SU-DHL-6 (cell line): ENCODE measurements around the gene FNDC11.

Experiments used
- H2AFZ ChIP-seq: fragments of 200-600 bp; sonication (generic); 2 replicates; pipeline ENCODE4 v1.6.1; 2014; ENCODE audit warnings: low read depth, mild to moderate bottlenecking, moderate library complexity, mixed read lengths, antibody characterized with exemption, low read length; ENCODE audit not compliant: severe bottlenecking
- H3F3A ChIP-seq: fragments of 200-600 bp; shearing (Covaris generic); 2 replicates; pipeline ENCODE4 v1.6.0; 2016; ENCODE audit warnings: antibody characterized with exemption, mild to moderate bottlenecking; ENCODE audit not compliant: insufficient read depth
- H3K27ac ChIP-seq: fragments of 200-600 bp; sonication (generic); 2 replicates; pipeline ENCODE4 v1.5.1; 2016; ENCODE audit warnings: low read depth, mild to moderate bottlenecking, low read length, moderate library complexity, mixed read lengths
- H3K27me3 ChIP-seq: fragments of 200-600 bp; sonication (generic), shearing (Covaris generic); 2 replicates; pipeline ENCODE4 v1.6.0; 2014; ENCODE audit warnings: mild to moderate bottlenecking, low read length
- H3K36me3 ChIP-seq: fragments of 200-600 bp; sonication (generic); 2 replicates; pipeline ENCODE4 v1.6.1; 2014; ENCODE audit warnings: mild to moderate bottlenecking, low read length, mixed read lengths
- H3K4me2 ChIP-seq: fragments of 300-600, 200-600 bp; shearing (Covaris generic), sonication (generic); 2 replicates; pipeline ENCODE4 v1.6.0; 2014; ENCODE audit warnings: low read length, low read depth, mild to moderate bottlenecking; ENCODE audit not compliant: poor library complexity, severe bottlenecking
- H3K4me3 ChIP-seq: fragments of 200-600 bp; sonication (generic); 2 replicates; pipeline ENCODE4 v1.5.1; 2014; ENCODE audit warnings: antibody characterized with exemption, low read length, mild to moderate bottlenecking, mixed read lengths; ENCODE audit not compliant: insufficient read depth, poor library complexity, severe bottlenecking
- H3K79me2 ChIP-seq: fragments of 200-600 bp; sonication (generic); 2 replicates; pipeline ENCODE4 v1.6.1; 2014; ENCODE audit warnings: mild to moderate bottlenecking, low read length, moderate library complexity; ENCODE audit not compliant: insufficient read depth
- H3K9ac ChIP-seq: fragments of 200-600 bp; sonication (generic); 2 replicates; pipeline ENCODE4 v1.7.0; 2014; ENCODE audit warnings: mild to moderate bottlenecking, low read length
- H3K9me2 ChIP-seq: fragments of 200-600 bp; sonication (generic); replicated peaks from 2 replicates; pipeline ENCODE4 v1.6.1; 2014; ENCODE audit warnings: low read length; ENCODE audit not compliant: insufficient read depth
- H3K9me3 ChIP-seq: fragments of 200-600 bp; sonication (generic); 2 replicates; pipeline ENCODE4 v1.6.1; 2014; ENCODE audit warnings: low read length, mixed read lengths; ENCODE audit not compliant: insufficient read depth
- H4K20me1 ChIP-seq: fragments of 200-600 bp; sonication (generic); 2 replicates; pipeline ENCODE4 v1.6.1; 2014; ENCODE audit warnings: low read depth, mild to moderate bottlenecking, antibody characterized with exemption, low read length, moderate library complexity, mixed read lengths
- CTCF ChIP-seq: fragments of 200-600 bp; sonication (generic); IDR thresholded peaks from one replicate; pipeline ENCODE4 v1.5.1; 2017; ENCODE audit warnings: antibody characterized with exemption, mild to moderate bottlenecking, low read length, moderate library complexity; ENCODE audit not compliant: insufficient read depth, poor library complexity, severe bottlenecking
- EZH2phosphoT487 ChIP-seq: fragments of 200-600 bp; sonication (generic), shearing (Covaris generic); conservative IDR thresholded peaks from 2 replicates; pipeline ENCODE4 v1.6.1; 2018; ENCODE audit warnings: mild to moderate bottlenecking, antibody characterized with exemption, low read length, moderate library complexity, mixed read lengths

Gene FNDC11

GRCh38 chr20:63602321-63602720 is 48.4 kb downstream of the FNDC11 start:
- H3F3A ChIP-seq: no peaks in the 10 kb centered on the region
- H3K79me2 ChIP-seq: peaks cover 4% of the 10 kb centered on the region; the same call in 1 of the 2 replicates
- H3K9ac ChIP-seq: no peak overlapping the region
- H3K9me2 ChIP-seq: no peaks in the 10 kb centered on the region
- H3K27me3 ChIP-seq: no peaks in the 10 kb centered on the region
- H3K9me3 ChIP-seq: no peaks in the 10 kb centered on the region
- no peak overlapping the region for H3K4me2 ChIP-seq
- TF ChIP-seq EZH2phosphoT487 (no peak), CTCF (no peak)
- H4K20me1 ChIP-seq: no peaks in the 10 kb centered on the region
- no peaks in the 10 kb centered on the region for H3K36me3 ChIP-seq
- no peak overlapping the region for H3K4me3 ChIP-seq
- H3K27ac ChIP-seq: no peak overlapping the region
- H2AFZ ChIP-seq: no peak overlapping the region
